Breast epithelium (tissue), 3 donors: ENCODE results near the gene RELT.

Experiments used
- CTCF ChIP-seq, 3 donors: fragments of 450-650 bp; IDR thresholded peaks; one replicate each; pipeline ENCODE4 v1.5.1; 2016 to 2017; ENCODE audit warnings: antibody characterized with exemption in 3 of 3, mild to moderate bottlenecking in 3 of 3, moderate library complexity in 3 of 3
- POLR2A ChIP-seq: fragments of 450-650 bp; IDR thresholded peaks from one replicate; pipeline ENCODE4 v1.6.1; 2016; ENCODE audit warnings: antibody characterized with exemption, mild to moderate bottlenecking, moderate library complexity
- POLR2AphosphoS5 ChIP-seq, 3 donors: sonication (generic); formaldehyde crosslinking; IDR thresholded peaks; one replicate each; pipeline ENCODE4 v1.6.1; 2017; ENCODE audit warnings: antibody characterized with exemption in 3 of 3

GRCh38 chr11:73333640-73334383 is 42.4 kb upstream of the RELT start:
- TF ChIP-seq CTCF (IDR thresholded peaks at IDR 0.05) (no peak), POLR2A (no peak), POLR2AphosphoS5 (IDR thresholded peaks at IDR 0.05) (no peak)
